Neural cell (in vitro differentiated cells): ENCODE data around the gene B3GALNT1.

Source experiments
- EP300 ChIP-seq: fragments of 450-650 bp; conservative IDR thresholded peaks from 2 replicates; pipeline ENCODE4 v1.6.1; 2014; ENCODE audit warnings: antibody characterized with exemption, mild to moderate bottlenecking, moderate library complexity; ENCODE audit not compliant: poor library complexity, severe bottlenecking
- EZH2 ChIP-seq: fragments of 200-600, 300-800 bp; shearing (Covaris generic), sonication (generic); IDR thresholded peaks from 2 replicates; pipeline ENCODE4 v1.6.1; 2014; ENCODE audit warnings: antibody characterized with exemption, low read length, borderline replicate concordance, mild to moderate bottlenecking; ENCODE audit not compliant: insufficient read depth, poor library complexity, severe bottlenecking
- MXI1 ChIP-seq: fragments of 450-650 bp; conservative IDR thresholded peaks from 2 replicates; pipeline ENCODE4 v1.6.1; 2014; ENCODE audit warnings: antibody characterized with exemption, mild to moderate bottlenecking; ENCODE audit not compliant: poor library complexity, severe bottlenecking
- POLR2AphosphoS5 ChIP-seq: IDR thresholded peaks from 2 replicates; pipeline ENCODE4 v1.6.1; 2012
- RAD21 ChIP-seq: fragments of 450-650 bp; conservative IDR thresholded peaks from 2 replicates; pipeline ENCODE4 v1.6.1; 2014; ENCODE audit warnings: antibody characterized with exemption, mild to moderate bottlenecking, moderate library complexity
- SMC3 ChIP-seq: fragments of 450-650 bp; conservative IDR thresholded peaks from 2 replicates; pipeline ENCODE4 v1.6.1; 2014; ENCODE audit warnings: antibody characterized with exemption, mild to moderate bottlenecking, moderate library complexity; ENCODE audit not compliant: poor library complexity
- TF ChIP-seq, protein P1 (sequence below): fragments of 450-650 bp; IDR thresholded peaks from 2 replicates; pipeline ENCODE4 v1.5.1; 2014; ENCODE audit warnings: antibody characterized with exemption, mild to moderate bottlenecking, moderate library complexity; ENCODE audit not compliant: poor library complexity, severe bottlenecking
- TF ChIP-seq, protein P2 (sequence below): IDR thresholded peaks from 2 replicates; pipeline ENCODE4 v1.6.1; 2012; ENCODE audit warnings: borderline replicate concordance

DNA sequence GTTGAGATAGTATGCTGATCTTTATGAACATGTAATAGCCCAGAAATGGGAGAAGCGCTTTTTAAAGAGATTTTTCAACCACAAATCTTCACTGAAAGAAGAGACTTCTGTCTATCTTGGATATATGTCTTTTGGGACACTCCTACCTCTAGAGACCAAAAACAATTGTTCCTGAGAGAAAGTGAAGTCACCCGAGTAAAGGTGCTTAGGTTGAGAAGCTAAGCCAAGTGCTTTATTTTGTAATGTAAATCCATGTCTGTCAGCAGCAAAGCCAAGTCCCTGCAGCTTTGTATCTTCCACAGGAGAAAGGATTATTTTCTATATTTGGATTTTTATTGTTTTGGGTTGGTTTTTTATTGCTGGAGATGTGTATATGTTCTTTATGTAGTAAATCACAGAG is 32.1 kb upstream of the B3GALNT1 start:
- TF ChIP-seq, protein P1, sequence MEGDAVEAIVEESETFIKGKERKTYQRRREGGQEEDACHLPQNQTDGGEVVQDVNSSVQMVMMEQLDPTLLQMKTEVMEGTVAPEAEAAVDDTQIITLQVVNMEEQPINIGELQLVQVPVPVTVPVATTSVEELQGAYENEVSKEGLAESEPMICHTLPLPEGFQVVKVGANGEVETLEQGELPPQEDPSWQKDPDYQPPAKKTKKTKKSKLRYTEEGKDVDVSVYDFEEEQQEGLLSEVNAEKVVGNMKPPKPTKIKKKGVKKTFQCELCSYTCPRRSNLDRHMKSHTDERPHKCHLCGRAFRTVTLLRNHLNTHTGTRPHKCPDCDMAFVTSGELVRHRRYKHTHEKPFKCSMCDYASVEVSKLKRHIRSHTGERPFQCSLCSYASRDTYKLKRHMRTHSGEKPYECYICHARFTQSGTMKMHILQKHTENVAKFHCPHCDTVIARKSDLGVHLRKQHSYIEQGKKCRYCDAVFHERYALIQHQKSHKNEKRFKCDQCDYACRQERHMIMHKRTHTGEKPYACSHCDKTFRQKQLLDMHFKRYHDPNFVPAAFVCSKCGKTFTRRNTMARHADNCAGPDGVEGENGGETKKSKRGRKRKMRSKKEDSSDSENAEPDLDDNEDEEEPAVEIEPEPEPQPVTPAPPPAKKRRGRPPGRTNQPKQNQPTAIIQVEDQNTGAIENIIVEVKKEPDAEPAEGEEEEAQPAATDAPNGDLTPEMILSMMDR: no peak
- TF ChIP-seq EZH2: no peak
- TF ChIP-seq SMC3: no peak
- no peak for TF ChIP-seq RAD21
- TF ChIP-seq, protein P2, sequence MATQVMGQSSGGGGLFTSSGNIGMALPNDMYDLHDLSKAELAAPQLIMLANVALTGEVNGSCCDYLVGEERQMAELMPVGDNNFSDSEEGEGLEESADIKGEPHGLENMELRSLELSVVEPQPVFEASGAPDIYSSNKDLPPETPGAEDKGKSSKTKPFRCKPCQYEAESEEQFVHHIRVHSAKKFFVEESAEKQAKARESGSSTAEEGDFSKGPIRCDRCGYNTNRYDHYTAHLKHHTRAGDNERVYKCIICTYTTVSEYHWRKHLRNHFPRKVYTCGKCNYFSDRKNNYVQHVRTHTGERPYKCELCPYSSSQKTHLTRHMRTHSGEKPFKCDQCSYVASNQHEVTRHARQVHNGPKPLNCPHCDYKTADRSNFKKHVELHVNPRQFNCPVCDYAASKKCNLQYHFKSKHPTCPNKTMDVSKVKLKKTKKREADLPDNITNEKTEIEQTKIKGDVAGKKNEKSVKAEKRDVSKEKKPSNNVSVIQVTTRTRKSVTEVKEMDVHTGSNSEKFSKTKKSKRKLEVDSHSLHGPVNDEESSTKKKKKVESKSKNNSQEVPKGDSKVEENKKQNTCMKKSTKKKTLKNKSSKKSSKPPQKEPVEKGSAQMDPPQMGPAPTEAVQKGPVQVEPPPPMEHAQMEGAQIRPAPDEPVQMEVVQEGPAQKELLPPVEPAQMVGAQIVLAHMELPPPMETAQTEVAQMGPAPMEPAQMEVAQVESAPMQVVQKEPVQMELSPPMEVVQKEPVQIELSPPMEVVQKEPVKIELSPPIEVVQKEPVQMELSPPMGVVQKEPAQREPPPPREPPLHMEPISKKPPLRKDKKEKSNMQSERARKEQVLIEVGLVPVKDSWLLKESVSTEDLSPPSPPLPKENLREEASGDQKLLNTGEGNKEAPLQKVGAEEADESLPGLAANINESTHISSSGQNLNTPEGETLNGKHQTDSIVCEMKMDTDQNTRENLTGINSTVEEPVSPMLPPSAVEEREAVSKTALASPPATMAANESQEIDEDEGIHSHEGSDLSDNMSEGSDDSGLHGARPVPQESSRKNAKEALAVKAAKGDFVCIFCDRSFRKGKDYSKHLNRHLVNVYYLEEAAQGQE: no peak
- TF ChIP-seq EP300: no peak
- no peak for TF ChIP-seq POLR2AphosphoS5
- TF ChIP-seq MXI1: no peak
